HG02970 (cell line): ENCODE data around the gene KL.

Experiments
- ATAC-seq: cut with Tn5 transposase; IDR thresholded peaks from one replicate; pipeline ENCODE4 v1.9.1; 2021; ENCODE audit warnings: mild to moderate bottlenecking, moderate library complexity, moderate number of reproducible peaks; ENCODE audit not compliant: unreplicated experiment, low FRiP score

Gene KL

GRCh38 chr13:33003458-33004019 lies 12.7 kb upstream of the KL start:
- ATAC-seq: no peak

GRCh38 chr13:33004511-33004910 lies 11.7 kb upstream of the KL start:
- ATAC-seq: no peak

- no peak for ATAC-seq
Observed at GRCh38 chr13:33006134-33006533, 10.1 kb upstream of the KL start.

- no peak for ATAC-seq
Observed at GRCh38 chr13:33006638-33007037, 9.6 kb upstream of the KL start.

GRCh38 chr13:33007237-33007636 lies 9.0 kb upstream of the KL start:
- no peak for ATAC-seq

GRCh38 chr13:33007950-33008349 lies 8.3 kb upstream of the KL start:
- ATAC-seq: no peak

GRCh38 chr13:33008946-33009722 lies 7.1 kb upstream of the KL start:
- ATAC-seq: no peak

GRCh38 chr13:33011828-33012470 lies 4.3 kb upstream of the KL start:
- no peak for ATAC-seq

GRCh38 chr13:33014291-33014690 lies 1.9 kb upstream of the KL start:
- no peak for ATAC-seq

GRCh38 chr13:33015241-33015668 lies 968 bp upstream of the KL start:
- no peak for ATAC-seq

- ATAC-seq: no peak
Observed at GRCh38 chr13:33015791-33016323, 366 bp upstream of the KL start.

- ATAC-seq: no peak
Observed at GRCh38 chr13:33017323-33017929, 1.2 kb downstream of the KL start.

- no peak for ATAC-seq
Observed at GRCh38 chr13:33018886-33019285, 2.7 kb downstream of the KL start.

GRCh38 chr13:33022986-33023385 lies 6.8 kb downstream of the KL start:
- ATAC-seq: no peak

- no peak for ATAC-seq
Observed at GRCh38 chr13:33025220-33025744, 9.1 kb downstream of the KL start.

GRCh38 chr13:33026489-33027152 lies 10.4 kb downstream of the KL start:
- ATAC-seq: no peak

- ATAC-seq: no peak
Observed at GRCh38 chr13:33028620-33029019, 12.4 kb downstream of the KL start.

GRCh38 chr13:33031277-33031676 lies 15.1 kb downstream of the KL start:
- ATAC-seq: no peak

- no peak for ATAC-seq
Observed at GRCh38 chr13:33032037-33032625, 15.9 kb downstream of the KL start.
